Right ventricle myocardium superior (tissue), 1 donor: ENCODE results near the gene TMPRSS11A. TPM values are rescaled to one million over a fixed set of nuclear protein-coding genes. Genes with fewer than 3 reads are reported as not detected.

Experiments
- ATAC-seq: fragments of 200-7000 bp; cut with Tn5 transposase; one replicate; pipeline ENCODE4 v1.9.1; 2020; ENCODE audit warnings: mild to moderate bottlenecking; ENCODE audit not compliant: poor library complexity
- DNase-seq: peaks from one replicate; pipeline ENCODE4 v3.0.0-alpha.2; 2020
- intact Hi-C: fragments of 100-400 bp; cut with DNase I; formaldehyde crosslinking; loops from one replicate; pipeline ENCODE4 v1.11.2; 2022
- total RNA-seq: library from RNA; stranded (reverse); fragmentation: NEBNext Ultra II Directional; extraction: Animal tissue kit (Norgen Biotek cat#: 25700); gene quantifications from one replicate; pipeline ENCODE4 v1.2.1, GENCODE V29; 2021
- donor health status: DM: no; HTN: yes; CAD: no; lungs with severe emphysema.

Gene TMPRSS11A
- total RNA-seq, 1 donor from 2014 or later: not detected

DNA sequence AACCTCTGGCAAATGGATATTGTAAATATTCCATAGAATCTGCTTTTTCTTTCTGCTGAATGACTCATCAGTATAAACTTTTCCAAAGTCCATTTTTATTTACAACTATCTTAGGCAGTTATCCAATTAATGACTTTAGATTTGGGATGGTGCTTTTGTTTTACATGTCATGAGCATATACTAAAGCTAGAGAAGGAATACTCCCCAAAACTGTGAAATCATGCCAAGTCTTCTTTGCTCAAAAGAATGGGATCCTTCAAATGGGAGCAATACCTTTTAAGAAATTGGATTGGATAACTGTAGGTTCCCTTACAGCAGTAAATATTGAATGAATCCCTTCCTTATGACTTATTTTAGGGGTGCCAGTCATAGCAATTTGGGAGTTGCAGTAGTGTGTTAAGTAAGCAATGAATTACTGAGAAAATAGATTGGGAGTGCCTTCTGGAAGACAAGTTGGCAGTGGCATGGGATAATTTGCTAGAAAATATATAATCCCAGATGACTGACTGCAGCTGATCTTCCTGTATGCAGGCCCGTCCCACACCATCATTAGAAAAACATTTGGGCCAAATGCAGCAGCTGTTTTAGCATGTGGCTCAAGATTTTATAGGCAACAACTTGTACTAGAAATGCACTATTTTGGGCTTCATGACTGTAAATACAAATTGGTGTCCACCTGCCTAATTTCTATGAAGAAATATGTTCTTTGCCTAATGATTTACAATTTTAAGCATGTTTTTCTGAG is 82.3 kb downstream of the TMPRSS11A start:
- no peak for DNase-seq
- intact Hi-C loops: no loop called here
- ATAC-seq: no peak

DNA sequence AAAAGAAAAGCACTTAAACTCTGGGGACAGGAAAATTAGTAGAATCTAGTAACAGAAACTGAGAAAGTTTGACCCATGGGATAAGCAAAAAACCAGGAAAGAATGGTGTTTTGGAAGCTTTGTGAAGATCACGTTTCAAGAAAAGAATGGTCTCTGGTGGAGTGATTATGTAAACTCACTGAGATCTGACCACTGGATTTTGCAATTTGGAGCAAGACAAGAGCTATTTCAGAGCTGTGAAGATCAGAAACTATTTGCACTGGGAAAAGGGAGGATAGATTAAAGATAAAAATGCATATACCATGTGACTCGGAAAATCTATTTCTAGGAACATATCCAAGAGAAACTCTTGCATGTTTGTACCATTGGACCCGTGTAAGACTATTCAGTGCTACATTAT is 83.8 kb downstream of the TMPRSS11A start:
- ATAC-seq (no peak), DNase-seq (no peak)
- intact Hi-C loops: no loop called here

GRCh38 chr4:67877086-67877485 is 86.2 kb downstream of the TMPRSS11A start:
- DNase-seq (no peak), ATAC-seq (no peak)
- intact Hi-C loops: no loop called here

DNA sequence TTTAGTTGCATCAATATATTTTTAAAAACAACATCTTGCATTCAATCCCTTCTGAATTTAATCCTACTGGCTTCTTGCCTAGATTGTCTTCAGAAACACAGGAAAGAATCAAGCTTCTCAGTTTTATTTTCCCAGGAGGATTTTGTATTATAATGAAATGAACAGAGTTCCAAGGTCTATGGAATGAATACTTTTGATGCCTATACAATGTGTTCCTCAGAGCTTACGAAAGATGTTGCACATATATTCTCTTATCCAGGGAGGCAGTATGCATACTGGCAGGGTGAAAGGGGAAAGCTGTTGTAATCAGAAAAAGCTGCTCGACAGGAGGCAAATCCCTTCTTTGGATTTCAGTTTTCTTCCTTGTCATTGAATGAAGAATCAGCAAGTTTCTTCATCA is 88.3 kb downstream of the TMPRSS11A start:
- ATAC-seq (no peak), DNase-seq (no peak)
- intact Hi-C loops: no loop called here

DNA sequence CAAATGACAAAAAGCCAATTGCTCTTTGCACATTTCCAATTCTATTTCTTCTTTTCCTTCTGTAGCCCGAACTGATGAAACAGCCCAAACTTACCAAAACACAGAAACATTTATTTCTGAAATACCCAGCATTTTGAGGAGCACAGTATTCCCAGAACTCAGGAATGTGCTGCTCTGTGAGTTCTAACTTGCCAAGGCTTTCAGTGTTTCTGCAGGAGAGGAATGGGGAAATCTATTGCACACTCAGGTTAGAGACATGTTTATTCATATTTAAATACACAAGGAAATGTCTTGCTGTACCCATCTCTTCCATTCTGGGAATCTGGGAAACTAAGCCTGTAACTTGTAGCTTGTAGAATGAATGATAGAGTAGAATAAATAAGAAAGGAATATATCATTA is 90.2 kb downstream of the TMPRSS11A start:
- ATAC-seq (no peak), DNase-seq (no peak)
- intact Hi-C loops: no loop called here

DNA sequence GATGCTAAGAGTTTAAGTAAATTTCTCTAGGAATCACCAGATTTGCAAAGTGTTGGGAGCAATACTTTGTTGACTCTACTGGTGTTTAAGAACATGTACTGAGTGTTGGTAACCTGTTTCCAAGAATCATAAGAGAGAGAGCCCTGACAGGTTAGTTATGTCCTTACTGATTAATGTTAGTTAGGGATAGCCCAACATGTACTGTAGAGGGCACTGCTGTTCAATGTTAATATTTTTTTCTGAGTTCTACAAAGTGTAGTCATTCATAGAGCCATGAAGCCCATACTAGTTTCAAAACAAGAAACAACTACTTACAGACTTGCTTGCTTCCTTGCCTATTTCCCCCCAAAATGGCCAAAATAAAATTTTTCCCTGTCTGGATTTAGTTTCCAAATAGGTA is 91.4 kb downstream of the TMPRSS11A start:
- ATAC-seq (no peak), DNase-seq (no peak)
- intact Hi-C loops: no loop called here

DNA sequence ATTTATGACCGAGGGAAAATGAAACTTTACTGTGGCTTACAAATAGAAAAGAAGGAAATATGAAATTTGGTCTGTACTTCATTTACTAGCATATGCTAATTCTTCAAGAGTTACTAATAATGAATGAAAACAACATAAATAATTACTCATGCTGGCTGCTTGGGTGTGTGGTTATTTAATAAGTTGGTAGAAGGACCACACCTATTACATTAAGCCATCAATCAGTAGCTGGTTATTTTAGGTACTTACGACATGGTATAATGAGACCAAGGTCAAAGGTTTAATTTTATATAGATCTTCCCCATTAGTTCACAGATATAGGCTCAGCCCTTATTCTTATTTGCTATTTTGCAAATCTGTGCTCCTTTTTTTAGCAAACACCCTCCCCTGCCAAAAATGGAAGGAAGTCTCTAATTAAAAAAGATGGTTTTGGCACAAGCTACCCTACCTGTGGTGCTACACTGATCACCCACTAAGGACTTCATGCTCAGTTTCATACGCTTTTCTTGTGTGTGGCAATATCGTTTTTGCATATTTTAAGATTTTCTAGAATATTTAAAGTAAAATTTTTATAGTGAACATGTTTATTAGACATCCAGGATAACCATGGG is 93.6 kb downstream of the TMPRSS11A start:
- DNase-seq (no peak), ATAC-seq (no peak)
- intact Hi-C loops: no loop called here

DNA sequence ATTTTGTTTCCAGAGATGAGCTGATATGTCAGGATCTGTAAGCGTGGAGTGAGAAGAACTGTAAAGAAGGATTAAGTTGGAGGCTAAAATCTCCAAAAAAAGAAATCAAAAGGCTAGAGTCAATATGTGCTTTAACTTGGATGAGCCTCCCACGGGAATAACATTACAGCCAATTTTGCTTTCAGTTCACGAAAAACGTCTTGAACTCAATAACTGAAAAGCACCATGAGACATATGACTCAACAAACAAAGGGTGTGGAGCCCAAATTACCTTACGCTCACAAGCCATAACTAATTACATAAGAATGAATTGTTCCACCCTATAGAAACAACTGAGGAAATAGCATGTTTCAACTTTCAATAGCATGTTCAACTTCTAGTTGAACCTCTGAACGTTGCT is 101.8 kb downstream of the TMPRSS11A start:
- intact Hi-C loops: no loop called here
- DNase-seq (no peak), ATAC-seq (no peak)

Other genes starting within 250 kb of the TMPRSS11A start
- gene GNRHR, start 209.1 kb downstream of the TMPRSS11A start, total RNA-seq: not detected
- not detected for gene TMPRSS11D, start 79.5 kb downstream of the TMPRSS11A start, total RNA-seq
- not detected for gene TMPRSS11F, start 166.4 kb upstream of the TMPRSS11A start, total RNA-seq